HL-60/S4 treated with phorbol 12-myristate 13-acetate at 8.2 ng/mL for 4 days and 3 days (cell line): ENCODE measurements around the gene MED9.

ENCODE experiments used
- in situ Hi-C: fragments of 300-500 bp; cut with MboI; formaldehyde crosslinking; loops from 2 replicates; pipeline ENCODE4 v1.15.0; 2022; ENCODE audit warnings: low sequenced_read_pairs

The MED9 gene

GRCh38 chr17:17533901-17534441 lies 57.2 kb downstream of the MED9 start:
- in situ Hi-C loops: no loop called here

- in situ Hi-C loops: no loop called here
These were observed 59.2 kb downstream of the MED9 start for GRCh38 chr17:17535957-17536356.

GRCh38 chr17:17536702-17537101 lies 59.9 kb downstream of the MED9 start:
- in situ Hi-C loops: no loop called here

GRCh38 chr17:17537311-17538099 lies 60.7 kb downstream of the MED9 start:
- in situ Hi-C loops: no loop called here

- in situ Hi-C loops: no loop called here
These were observed 61.9 kb downstream of the MED9 start for GRCh38 chr17:17538417-17539391.

GRCh38 chr17:17539591-17539990 lies 62.8 kb downstream of the MED9 start:
- in situ Hi-C loops: no loop called here

GRCh38 chr17:17540278-17540906 lies 63.6 kb downstream of the MED9 start:
- in situ Hi-C loops: no loop called here

- in situ Hi-C loops: no loop called here
These were observed 64.3 kb downstream of the MED9 start for GRCh38 chr17:17540935-17541639.

GRCh38 chr17:17541640-17542001 lies 64.8 kb downstream of the MED9 start:
- in situ Hi-C loops: no loop called here
